ENCODE data around the gene A3GALT2.

GRCh38 chr1:33288976-33289857, 31.7 kb downstream of the A3GALT2 start:
- TF ChIP-seq EP300 (IDR thresholded peaks at IDR 0.05) = no peak
- TF ChIP-seq SREBF2 (IDR thresholded peaks at IDR 0.05) = no peak
- TF ChIP-seq MAX (IDR thresholded peaks at IDR 0.05) = no peak
- no peak for TF ChIP-seq POLR2A (IDR thresholded peaks at IDR 0.05; ENCODE audit: low read length)
- TF ChIP-seq CTCF (IDR thresholded peaks at IDR 0.05) = no peak
- no peak for TF ChIP-seq CEBPB (IDR thresholded peaks at IDR 0.05)
- TF ChIP-seq REST (IDR thresholded peaks at IDR 0.05) = no peak
- no peak for TF ChIP-seq EHMT2 (IDR thresholded peaks at IDR 0.05; ENCODE audit: low read depth)

Measured in A549 (cell line).